HFF-Myc (cell line): ENCODE measurements around the gene CAPZB.

Experiments
- DNase-seq: peaks from one replicate; pipeline ENCODE4 v3.0.0-alpha.2; 2011; ENCODE audit warnings: low read depth; ENCODE audit errors: extremely low read depth
- H3K4me3 ChIP-seq: replicated peaks from 2 replicates; pipeline ENCODE4 v1.5.1; 2011; ENCODE audit warnings: low read depth, mild to moderate bottlenecking, control low read depth, low read length
- CTCF ChIP-seq: IDR thresholded peaks from 2 replicates; pipeline ENCODE4 v1.5.1; 2012; ENCODE audit warnings: mild to moderate bottlenecking, low read depth, low read length, control low read depth; ENCODE audit errors: missing control alignments

CAPZB gene

DNA sequence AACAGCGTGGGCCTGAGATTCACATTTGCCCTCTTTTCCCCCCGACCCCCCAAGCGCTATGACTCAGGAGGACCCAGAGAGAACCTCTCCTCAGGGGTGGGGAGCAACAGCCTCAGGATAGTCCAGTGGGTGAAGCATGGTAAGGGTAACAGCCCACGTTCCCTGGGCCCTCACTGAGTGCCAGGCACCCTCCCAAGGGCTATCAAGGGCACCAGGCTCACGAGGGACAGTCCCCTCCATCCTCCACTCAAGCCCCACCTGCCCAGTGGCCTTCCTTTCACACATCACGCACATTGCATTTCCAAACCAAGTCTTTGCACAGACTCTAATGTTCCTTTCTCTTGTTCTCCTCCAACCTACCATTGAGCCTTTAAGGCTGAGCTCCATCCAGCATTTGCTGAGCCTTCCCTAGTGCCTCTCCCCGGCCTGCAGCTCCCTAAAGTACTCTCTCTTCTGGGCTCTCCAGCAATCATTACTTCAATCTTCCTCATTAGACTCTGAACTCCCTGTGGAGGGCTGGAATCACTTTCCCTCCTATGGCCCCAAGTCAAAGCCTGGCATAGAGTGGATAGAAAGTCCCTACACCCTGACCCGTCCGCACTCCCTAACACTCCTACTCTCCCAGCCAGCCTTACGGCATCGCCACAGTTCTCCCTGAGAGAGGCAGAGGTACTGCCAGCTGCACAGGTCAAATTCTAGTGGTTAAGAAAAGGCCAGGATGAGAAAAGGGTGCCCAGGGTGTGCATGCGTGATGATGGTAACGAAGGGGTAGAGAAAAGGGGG is 174.4 kb downstream of the CAPZB start:
- peak overlapping the region; percentile 54 for H3K4me3 ChIP-seq
- TF ChIP-seq CTCF: no peak
- DNase-seq: no peak

GRCh38 chr1:19310061-19310460 is 175.3 kb downstream of the CAPZB start:
- no peak for TF ChIP-seq CTCF
- no peak for DNase-seq
- H3K4me3 ChIP-seq: no peak overlapping the region

DNA sequence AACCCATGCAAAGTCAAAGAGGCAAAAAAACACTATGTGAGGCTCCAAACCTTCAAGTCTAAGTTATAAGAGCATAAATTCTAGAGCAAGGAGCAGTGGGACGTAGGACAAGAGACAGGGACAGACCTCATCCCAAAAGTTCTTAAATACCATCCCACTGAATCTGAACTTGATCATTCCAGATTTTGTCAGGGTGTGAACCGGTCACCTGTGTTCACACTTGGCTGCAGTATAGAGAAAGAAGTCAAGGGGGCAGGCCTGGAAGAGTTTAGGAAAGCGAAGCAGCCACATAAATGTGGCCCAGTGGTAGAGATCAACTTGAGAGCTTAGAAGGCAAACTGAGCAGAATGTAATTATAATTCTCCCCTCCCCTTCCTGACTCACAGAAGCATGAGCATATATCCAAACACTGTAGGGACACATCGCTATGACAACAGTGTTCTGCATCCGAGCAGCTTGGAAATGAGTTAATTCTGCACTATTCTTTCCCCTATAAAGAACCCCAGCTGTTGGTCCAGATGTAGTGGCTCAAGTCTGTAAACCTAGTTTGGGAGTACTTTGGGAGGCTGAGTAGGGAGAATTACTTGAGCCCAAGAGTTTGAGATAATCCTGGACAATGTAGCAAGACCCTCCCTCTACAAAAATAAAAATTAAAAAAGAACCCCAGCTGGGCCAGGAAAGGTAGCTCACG is 176.1 kb downstream of the CAPZB start:
- no peak for TF ChIP-seq CTCF
- no peak overlapping the region for H3K4me3 ChIP-seq
- DNase-seq: peak; percentile 49

- TF ChIP-seq CTCF: no peak
- DNase-seq: no peak
- H3K4me3 ChIP-seq: no peak overlapping the region
Observed at GRCh38 chr1:19308509-19308907, 176.8 kb downstream of the CAPZB start.

DNA sequence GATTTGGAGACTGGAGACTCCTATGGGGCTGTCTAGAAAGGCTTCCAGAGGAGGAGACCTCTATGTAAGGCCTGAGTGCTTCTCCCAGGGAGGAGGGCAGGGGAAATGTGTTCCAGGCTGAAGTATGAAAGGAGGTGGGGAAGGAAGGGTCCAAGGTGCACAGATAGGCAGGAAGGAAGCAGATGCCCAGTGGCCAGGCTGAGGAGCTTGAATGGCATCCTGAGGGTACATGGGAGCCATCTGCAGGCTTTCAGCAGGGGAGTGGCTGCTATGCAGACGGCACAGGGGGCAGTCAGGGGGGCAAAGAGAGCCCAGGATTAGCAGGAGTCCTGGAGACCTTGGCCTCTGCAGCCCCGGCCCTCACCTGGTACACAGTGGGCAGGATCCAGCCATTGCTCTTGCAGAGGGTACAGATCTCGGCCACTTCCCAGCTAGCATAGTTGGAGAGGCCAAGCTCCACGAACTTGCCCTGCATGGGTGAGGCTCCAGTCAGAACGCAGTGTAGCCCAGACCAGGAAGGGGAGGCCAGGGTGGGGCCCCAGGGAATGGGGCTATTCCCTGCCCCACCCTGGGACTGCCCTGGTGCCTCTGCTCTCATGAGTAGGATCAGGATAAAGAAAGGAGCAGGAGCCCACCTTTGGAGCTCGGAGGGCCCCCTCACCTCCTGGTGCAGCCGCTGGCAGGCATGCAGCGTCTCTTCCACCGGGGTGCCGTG is 177.4 kb downstream of the CAPZB start:
- TF ChIP-seq CTCF: no peak
- DNase-seq: no peak
- H3K4me3 ChIP-seq: no peak overlapping the region

DNA sequence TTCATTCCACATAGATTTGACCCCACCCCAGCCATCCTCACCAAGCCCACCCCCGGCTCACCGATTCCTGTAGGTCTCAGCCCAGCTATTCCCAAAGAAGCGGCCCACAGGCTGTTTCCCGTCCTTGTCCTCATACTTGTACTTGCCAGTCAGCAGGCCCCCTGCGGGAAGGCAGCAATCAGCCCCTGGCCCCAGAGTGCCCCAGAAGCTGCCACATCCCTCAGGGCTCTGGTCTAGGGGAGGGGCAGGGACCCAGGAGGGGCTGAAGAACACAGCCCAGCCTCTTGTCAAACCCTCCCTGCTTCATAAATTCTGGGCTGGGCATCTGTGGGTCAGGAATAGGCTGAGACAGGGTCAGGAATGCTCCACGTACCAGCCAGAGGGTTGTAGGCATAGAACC is 178.4 kb downstream of the CAPZB start:
- no peak for DNase-seq
- TF ChIP-seq CTCF: no peak
- no peak overlapping the region for H3K4me3 ChIP-seq
